Measurements from ENCODE around the gene RFX2.
"Not testable (repeated sequence)": the region's sequence is repeated elsewhere in the genome, so short reads cannot be mapped to it uniquely, and the experiment has no call there.

Gene RFX2

GRCh38 chr19:6007866-6008265, 102.4 kb downstream of the RFX2 start:
- DNase-seq: no peak

GRCh38 chr19:6006896-6007295, 103.4 kb downstream of the RFX2 start:
- DNase-seq: no peak

- not testable (repeated sequence) for DNase-seq
These were observed 104.2 kb downstream of the RFX2 start for GRCh38 chr19:6006070-6006446.

- DNase-seq: no peak
These were observed 104.8 kb downstream of the RFX2 start for GRCh38 chr19:6005321-6006069.

GRCh38 chr19:6003976-6004375, 106.3 kb downstream of the RFX2 start:
- DNase-seq: no peak

- DNase-seq: no peak
These were observed 107.7 kb downstream of the RFX2 start for GRCh38 chr19:6002591-6002990.

- no peak for DNase-seq
These were observed 110.0 kb downstream of the RFX2 start for GRCh38 chr19:6000228-6000847.

- DNase-seq: no peak
These were observed 110.6 kb downstream of the RFX2 start for GRCh38 chr19:5999693-6000092.

- DNase-seq: no peak
These were observed 112.9 kb downstream of the RFX2 start for GRCh38 chr19:5997371-5997770.

GRCh38 chr19:5996623-5997320, 113.5 kb downstream of the RFX2 start:
- no peak for DNase-seq

- DNase-seq: no peak
These were observed 114.2 kb downstream of the RFX2 start for GRCh38 chr19:5996102-5996501.

GRCh38 chr19:5995606-5996005, 114.7 kb downstream of the RFX2 start:
- DNase-seq: no peak

- no peak for DNase-seq
These were observed 115.7 kb downstream of the RFX2 start for GRCh38 chr19:5994405-5995165.

- no peak for DNase-seq
These were observed 116.5 kb downstream of the RFX2 start for GRCh38 chr19:5993648-5994358.

GRCh38 chr19:5993201-5993600, 117.1 kb downstream of the RFX2 start:
- no peak for DNase-seq

GRCh38 chr19:5992756-5993155, 117.5 kb downstream of the RFX2 start:
- no peak for DNase-seq

- no peak for DNase-seq
These were observed 119.0 kb downstream of the RFX2 start for GRCh38 chr19:5991244-5991838.

GRCh38 chr19:5990289-5990797, 120.0 kb downstream of the RFX2 start:
- no peak for DNase-seq

GRCh38 chr19:5989388-5990074, 120.8 kb downstream of the RFX2 start:
- no peak for DNase-seq

GRCh38 chr19:5988517-5989387, 121.5 kb downstream of the RFX2 start:
- no peak for DNase-seq

Measured in CD4-positive, alpha-beta T cell treated with Interleukin-12 subunit alpha and Interleukin-12 subunit beta, for 1 hour (primary cell).